SW 1271 (cell line): ENCODE results near the gene C1QBP.
"Not testable (repeated sequence)": the region's sequence is repeated elsewhere in the genome, so short reads cannot be mapped to it uniquely, and the experiment has no call there.

ENCODE experiments used
- DNase-seq, 2 experiments: peaks; one replicate each; lab custom pipeline; 2025; lab: John Stamatoyannopoulos, UW

C1QBP gene

GRCh38 chr17:5431949-5432556, 6.9 kb downstream of the C1QBP start:
- no peak for DNase-seq

- not testable (repeated sequence) for DNase-seq
These were observed 7.7 kb downstream of the C1QBP start for GRCh38 chr17:5431234-5431633.

- DNase-seq = no peak
These were observed 8.4 kb downstream of the C1QBP start for GRCh38 chr17:5430413-5430999.

- no peak for DNase-seq
These were observed 9.6 kb downstream of the C1QBP start for GRCh38 chr17:5429191-5429887.

GRCh38 chr17:5425826-5426225, 13.1 kb downstream of the C1QBP start:
- DNase-seq = no peak

GRCh38 chr17:5424909-5425308, 14.0 kb downstream of the C1QBP start:
- DNase-seq = no peak

- peak; percentile 33 to 47 for DNase-seq
These were observed 16.4 kb downstream of the C1QBP start for GRCh38 chr17:5422505-5422904.

- DNase-seq = peak; percentile 76 to 94
These were observed 18.8 kb downstream of the C1QBP start, which contains the start of gene RPAIN for GRCh38 chr17:5419959-5420653. RPAIN (plus strand) TSS chr17:5420182; CDS start chr17:5420211, 29 bp downstream.

GRCh38 chr17:5419356-5419958, 19.5 kb downstream of the C1QBP start, which contains the start of gene NUP88:
NUP88 (minus strand) TSS chr17:5419662; CDS start chr17:5419650, 12 bp downstream.
- peak; percentile 92 to 97 for DNase-seq

- DNase-seq = no peak
These were observed 20.0 kb downstream of the C1QBP start for GRCh38 chr17:5418858-5419355.

- no peak for DNase-seq
These were observed 22.1 kb downstream of the C1QBP start for GRCh38 chr17:5416901-5417300.

GRCh38 chr17:5413682-5414081, 25.3 kb downstream of the C1QBP start:
- peak in 1 of 2 experiments; percentile 84 for DNase-seq

GRCh38 chr17:5410594-5411272, 28.2 kb downstream of the C1QBP start:
- no peak for DNase-seq

- DNase-seq = no peak
These were observed 30.8 kb downstream of the C1QBP start for GRCh38 chr17:5408186-5408585.

GRCh38 chr17:5405400-5405799, 33.6 kb downstream of the C1QBP start:
- no peak for DNase-seq

GRCh38 chr17:5399767-5400166, 39.2 kb downstream of the C1QBP start:
- DNase-seq = no peak

GRCh38 chr17:5396612-5397011, 42.3 kb downstream of the C1QBP start:
- no peak for DNase-seq

- DNase-seq = no peak
These were observed 47.3 kb downstream of the C1QBP start for GRCh38 chr17:5391678-5392077.
